Right lobe of liver (tissue), 6 donors: ENCODE results near the gene OPN5. TPM values are rescaled to one million over a fixed set of nuclear protein-coding genes. Genes with fewer than 3 reads are reported as not detected.

Experiments used
- ATAC-seq, 4 donors: fragments of 200-7000 bp; cut with Tn5 transposase; one replicate each; pipeline ENCODE4 v1.9.1; 2020; ENCODE audit warnings: mild to moderate bottlenecking in 4 of 4, moderate library complexity in 4 of 4
- DNase-seq, 3 donors: peaks; one replicate each; pipeline ENCODE4 v3.0.0-alpha.2; 2020
- H3K27ac ChIP-seq, 3 donors: fragments of 200-600 bp; one replicate each; pipeline ENCODE4 v1.8.0; 2022
- H3K27me3 ChIP-seq, 2 donors: fragments of 200-600 bp; one replicate each; pipeline ENCODE4 v1.8.0; 2022
- H3K36me3 ChIP-seq, 4 donors: fragments of 200-600 bp; sonication (generic) in 1 of 4; one replicate each; pipeline versions ENCODE4 v1.5.1 to v1.8.0; 2017 to 2022; ENCODE audit warnings: control low read depth in 1 of 4
- H3K4me1 ChIP-seq, 4 donors: fragments of 200-600 bp; sonication (generic) in 1 of 4; one replicate each; pipeline versions ENCODE4 v1.5.1 to v1.8.0; 2017 to 2022; ENCODE audit warnings: control low read depth in 1 of 4
- H3K4me3 ChIP-seq, 3 donors: fragments of 200-600 bp; one replicate each; pipeline ENCODE4 v1.8.0; 2022
- H3K9me3 ChIP-seq, 4 donors: fragments of 200-600 bp; sonication (generic) in 1 of 4; one replicate each; pipeline versions ENCODE4 v1.5.1 to v1.8.0; 2017 to 2022; ENCODE audit warnings: control low read depth in 1 of 4
- POLR2A ChIP-seq: fragments of 450-650 bp; IDR thresholded peaks from one replicate; pipeline ENCODE4 v1.6.1; 2017; ENCODE audit warnings: antibody characterized with exemption, mild to moderate bottlenecking
- WGBS: methylation state at CpG from one replicate; pipeline ENCODE4 v1.1.6; 2018; ENCODE audit warnings: low coverage, low lambda C conversion rate; ENCODE audit not compliant: insufficient coverage; ENCODE audit errors: missing lambda C conversion rate; 5-methylcytosine and 5-hydroxymethylcytosine counted together
- intact Hi-C, 2 donors: fragments of 100-400 bp; cut with DNase I; formaldehyde crosslinking; loops; one replicate each; pipeline versions ENCODE4 v1.11.2 to v1.14.1; 2022
- total RNA-seq, 6 experiments: library from RNA; depleted of rRNA in 2 of 6; stranded (reverse); fragments of >200 nt in 2 of 6; fragmentation: NEBNext Ultra II Directional in 3 of 6; extraction: Animal tissue kit (Norgen Biotek cat#: 25700) in 3 of 6; gene quantifications; one replicate each; pipeline versions ENCODE4 v1.1.0 to v1.2.4, GENCODE V29; 2016 to 2023
- TF ChIP-seq, protein P1 (sequence below), 4 donors: fragments of 200-600 bp in 3 of 4; fragments of 450-650 bp in 1 of 4; IDR thresholded peaks; one replicate each; pipeline versions ENCODE4 v1.5.1 to v1.8.0; 2016 to 2022; ENCODE audit warnings: antibody characterized with exemption in 4 of 4, mild to moderate bottlenecking in 2 of 4
- donor health status: DM: no; HTN: yes; CAD: no.
- donor health status: DM: no; HTN: no; CAD: no.
- donor health status: DM: no; HTN: no; CAD: no.
- donor health status: DM: no; HTN: yes; CAD: no.
- donor health status: DM: no; HTN: yes; CAD: no.

Gene OPN5
- total RNA-seq, 6 experiments from 2014 or later = not detected

DNA sequence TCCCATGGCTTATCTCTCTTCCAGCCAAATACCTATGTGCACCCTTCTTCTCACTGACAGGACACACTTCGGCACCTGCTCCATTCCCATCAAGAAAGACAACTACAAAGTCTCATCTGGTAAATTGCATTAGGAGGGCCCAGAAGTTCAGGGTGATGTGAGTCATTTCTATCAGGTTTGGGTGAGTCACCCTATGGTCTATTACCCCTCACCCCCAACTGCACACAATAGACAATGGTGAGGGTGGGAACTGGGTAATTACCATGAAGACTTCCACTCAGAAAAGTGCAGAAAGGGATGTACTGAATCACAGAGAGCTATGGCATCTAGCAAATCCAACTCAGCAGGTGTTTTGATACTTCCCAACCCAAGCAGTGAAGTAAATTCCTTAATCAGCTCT is 54.8 kb downstream of the OPN5 start:
- Histone ChIP-seq H3K36me3 (no peaks in the 10 kb centered on the region), H3K4me1 (no peaks in the 10 kb centered on the region), H3K4me3 (no peak overlapping the region), H3K27ac (no peak overlapping the region), H3K9me3 (no peaks in the 10 kb centered on the region), H3K27me3 (no peaks in the 10 kb centered on the region)
- ATAC-seq (no peak), DNase-seq (no peak)
- intact Hi-C loops = no loop called here
- TF ChIP-seq, protein P1, sequence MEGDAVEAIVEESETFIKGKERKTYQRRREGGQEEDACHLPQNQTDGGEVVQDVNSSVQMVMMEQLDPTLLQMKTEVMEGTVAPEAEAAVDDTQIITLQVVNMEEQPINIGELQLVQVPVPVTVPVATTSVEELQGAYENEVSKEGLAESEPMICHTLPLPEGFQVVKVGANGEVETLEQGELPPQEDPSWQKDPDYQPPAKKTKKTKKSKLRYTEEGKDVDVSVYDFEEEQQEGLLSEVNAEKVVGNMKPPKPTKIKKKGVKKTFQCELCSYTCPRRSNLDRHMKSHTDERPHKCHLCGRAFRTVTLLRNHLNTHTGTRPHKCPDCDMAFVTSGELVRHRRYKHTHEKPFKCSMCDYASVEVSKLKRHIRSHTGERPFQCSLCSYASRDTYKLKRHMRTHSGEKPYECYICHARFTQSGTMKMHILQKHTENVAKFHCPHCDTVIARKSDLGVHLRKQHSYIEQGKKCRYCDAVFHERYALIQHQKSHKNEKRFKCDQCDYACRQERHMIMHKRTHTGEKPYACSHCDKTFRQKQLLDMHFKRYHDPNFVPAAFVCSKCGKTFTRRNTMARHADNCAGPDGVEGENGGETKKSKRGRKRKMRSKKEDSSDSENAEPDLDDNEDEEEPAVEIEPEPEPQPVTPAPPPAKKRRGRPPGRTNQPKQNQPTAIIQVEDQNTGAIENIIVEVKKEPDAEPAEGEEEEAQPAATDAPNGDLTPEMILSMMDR (IDR thresholded peaks at IDR 0.05) = no peak
- no peak for TF ChIP-seq POLR2A
- WGBS = 40% methylated on average over 1 of the region's 1 CpG

DNA sequence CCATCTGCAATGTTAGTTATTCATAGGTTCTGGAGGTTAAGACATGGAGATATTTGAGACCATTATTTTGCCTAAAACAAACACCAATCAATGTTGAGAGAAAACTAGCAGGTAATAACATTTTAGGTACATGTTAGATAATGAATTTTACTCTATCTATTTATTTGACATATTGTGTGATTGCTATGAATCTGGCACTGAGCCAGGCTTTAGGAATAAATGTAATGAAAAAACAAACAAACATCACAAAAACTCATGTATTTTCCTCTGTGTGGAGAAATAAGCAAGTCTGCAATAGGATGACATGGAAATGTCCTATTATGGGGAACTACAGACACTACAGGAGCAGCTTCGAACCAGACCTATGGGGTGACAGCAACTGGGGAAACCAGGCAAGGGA is 57.8 kb downstream of the OPN5 start:
- Histone ChIP-seq H3K36me3 (no peaks in the 10 kb centered on the region), H3K4me3 (no peak overlapping the region), H3K4me1 (no peaks in the 10 kb centered on the region), H3K27ac (no peak overlapping the region), H3K27me3 (no peaks in the 10 kb centered on the region), H3K9me3 (no peaks in the 10 kb centered on the region)
- ATAC-seq = no peak
- TF ChIP-seq, protein P1 (IDR thresholded peaks at IDR 0.05) = no peak
- TF ChIP-seq POLR2A = no peak
- no peak for DNase-seq
- intact Hi-C loops = no loop called here
- WGBS = 75% methylated on average over 1 of the region's 1 CpG

DNA sequence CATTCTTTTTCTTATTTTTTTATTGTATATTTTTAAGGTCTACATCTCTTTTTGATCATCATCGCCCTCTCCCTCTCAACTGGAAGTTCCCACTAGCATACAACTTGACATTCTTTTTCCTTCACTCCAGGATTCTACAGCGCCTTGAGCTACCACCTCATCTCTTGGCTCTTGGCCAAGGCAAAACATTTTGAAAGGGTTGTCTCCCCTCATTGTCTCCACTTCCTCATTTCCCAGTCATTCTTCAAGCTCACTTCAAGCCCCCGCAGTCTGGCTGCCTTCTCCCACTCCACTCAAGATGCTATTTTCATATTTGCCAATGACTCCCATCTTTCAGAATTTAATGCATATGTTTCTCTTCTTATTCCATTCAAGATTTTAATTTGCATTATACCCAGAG is 63.0 kb downstream of the OPN5 start:
- no peak for ATAC-seq
- 59% methylated on average over 3 of the region's 3 CpGs for WGBS
- H3K4me1 ChIP-seq = no peaks in the 10 kb centered on the region

DNA sequence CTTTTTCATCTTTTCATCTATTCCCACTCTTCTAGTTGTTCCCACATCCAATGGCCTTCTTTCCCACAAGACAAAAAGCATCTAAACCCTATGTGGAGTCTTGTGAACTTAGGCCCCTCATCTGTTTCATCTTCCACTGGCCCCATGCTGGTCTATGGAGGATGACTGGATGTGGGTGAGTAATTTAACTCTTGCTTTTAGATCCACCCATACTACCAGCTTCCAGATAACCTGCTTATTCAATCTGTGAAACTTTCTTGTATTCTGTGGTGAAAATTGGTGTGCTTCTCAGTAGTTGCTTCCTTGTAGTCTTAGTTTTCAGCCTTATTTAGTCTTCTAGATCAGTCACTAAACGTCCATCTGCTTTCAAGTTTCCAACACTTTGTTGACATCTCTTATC is 64.9 kb downstream of the OPN5 start:
- ATAC-seq = no peak
- intact Hi-C loops = no loop called here
- H3K27ac ChIP-seq = no peak overlapping the region
- H3K27me3 ChIP-seq = no peaks in the 10 kb centered on the region
- no peak for TF ChIP-seq POLR2A
- TF ChIP-seq, protein P1 (IDR thresholded peaks at IDR 0.05) = no peak
- no peak overlapping the region for H3K4me3 ChIP-seq
- H3K4me1 ChIP-seq = no peaks in the 10 kb centered on the region
- WGBS = 27% methylated on average over 1 of the region's 1 CpG
- DNase-seq = no peak
- H3K36me3 ChIP-seq = no peaks in the 10 kb centered on the region
- H3K9me3 ChIP-seq = no peaks in the 10 kb centered on the region

More for the DNA sequence above, 63.0 kb downstream of the OPN5 start:
- H3K36me3 ChIP-seq = no peaks in the 10 kb centered on the region
- no peak overlapping the region for H3K4me3 ChIP-seq
- no peaks in the 10 kb centered on the region for H3K9me3 ChIP-seq
- no peak for DNase-seq
- H3K27me3 ChIP-seq = no peaks in the 10 kb centered on the region
- no peak overlapping the region for H3K27ac ChIP-seq
- intact Hi-C loops = no loop called here
- TF ChIP-seq, protein P1 (IDR thresholded peaks at IDR 0.05) = no peak
- TF ChIP-seq POLR2A = no peak

DNA sequence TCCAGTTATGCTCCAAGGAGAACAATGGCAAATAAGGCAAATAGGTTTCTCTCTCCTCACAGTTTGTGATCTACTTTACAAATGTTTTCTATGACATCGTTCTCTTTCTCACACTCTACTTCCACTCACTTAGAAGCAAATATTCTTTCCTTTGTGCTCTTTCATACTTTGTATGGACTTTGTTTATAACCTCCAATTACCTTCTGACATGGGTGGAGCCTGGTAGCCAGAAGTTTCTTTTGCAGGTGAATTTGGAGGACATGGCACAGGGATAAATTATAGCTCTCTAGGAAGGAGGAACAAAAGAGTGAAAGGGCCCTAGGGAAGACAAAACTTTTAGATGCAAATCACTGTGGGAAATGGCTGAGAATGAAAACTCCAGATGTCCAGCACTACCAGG is 69.3 kb downstream of the OPN5 start:
- 60% methylated on average over 1 of the region's 1 CpG for WGBS
- intact Hi-C loops = no loop called here
- H3K27me3 ChIP-seq = no peaks in the 10 kb centered on the region

More for the DNA sequence above, 69.3 kb downstream of the OPN5 start:
- ATAC-seq (no peak), DNase-seq (no peak)
- TF ChIP-seq POLR2A = no peak
- TF ChIP-seq, protein P1 (IDR thresholded peaks at IDR 0.05) = no peak
- Histone ChIP-seq H3K4me3 (no peak overlapping the region), H3K4me1 (no peaks in the 10 kb centered on the region), H3K9me3 (no peaks in the 10 kb centered on the region), H3K36me3 (no peaks in the 10 kb centered on the region), H3K27ac (no peak overlapping the region)
